Measurements from ENCODE around the gene SLC4A5.

The SLC4A5 gene

DNA sequence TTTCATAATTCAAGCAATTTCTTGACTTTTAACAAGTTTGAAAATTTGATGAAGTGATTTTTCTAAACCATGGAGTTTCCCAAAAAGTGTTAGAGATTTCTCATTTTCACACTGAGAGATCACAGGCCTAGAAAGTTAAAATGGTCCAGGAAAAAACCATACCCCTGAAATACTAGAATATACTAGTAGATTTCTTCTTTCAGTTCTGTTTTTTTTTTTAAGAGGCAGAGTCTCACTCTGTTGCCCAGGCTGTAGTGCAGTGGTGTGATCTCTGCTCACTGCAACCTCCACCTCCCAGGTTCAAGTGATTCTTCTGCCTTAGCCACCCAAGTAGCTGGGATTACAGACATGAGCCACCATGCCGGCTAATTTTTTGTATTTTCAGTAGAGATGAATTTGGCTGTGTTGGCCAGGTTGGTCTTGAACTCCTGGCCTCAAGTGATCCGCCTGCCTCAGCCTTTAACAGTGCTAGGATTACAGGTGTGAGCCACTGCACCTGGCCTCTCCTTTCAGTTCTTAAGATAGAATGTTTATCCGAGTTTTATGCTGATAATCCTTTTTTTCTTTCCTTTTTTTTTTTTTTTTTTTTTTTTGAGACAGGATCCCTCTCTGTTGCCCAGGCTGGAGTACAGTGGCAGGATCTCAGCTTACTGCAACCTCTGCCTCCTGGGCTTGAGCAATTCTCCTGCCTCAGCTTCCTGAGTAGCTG is 130.4 kb downstream of the SLC4A5 start:
- FAIRE-seq = no peak
- no peak for DNase-seq (ENCODE audit: insufficient read length, low spot score)
- no peak for TF ChIP-seq POLR2A (IDR thresholded peaks at IDR 0.05; ENCODE audit: low read depth, low read length)

DNA sequence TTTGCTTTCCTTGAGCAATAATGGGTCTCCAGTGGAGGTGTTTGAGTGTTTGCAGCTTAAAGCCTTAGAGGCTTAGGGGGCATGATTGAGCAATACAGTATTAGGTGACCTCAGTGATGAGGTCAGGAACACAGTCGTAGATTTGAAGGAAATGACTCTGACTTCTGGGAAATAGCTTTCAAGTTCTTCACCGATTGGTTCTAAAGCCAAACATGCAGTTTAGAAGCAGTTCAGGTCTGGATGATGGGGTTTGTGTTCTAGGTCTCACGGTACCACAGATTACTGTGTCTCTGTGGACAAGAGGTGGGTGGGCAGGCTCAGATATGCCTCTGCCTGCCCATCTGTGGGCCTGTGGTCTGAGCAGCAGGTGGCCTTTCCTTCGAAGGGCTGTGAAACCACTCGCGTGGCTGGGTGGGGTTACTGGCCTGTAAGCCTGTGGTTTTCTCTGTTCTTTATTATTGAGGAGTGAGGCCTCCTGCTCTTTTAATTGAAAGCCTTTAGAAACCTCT is 137.0 kb downstream of the SLC4A5 start:
- DNase-seq (ENCODE audit: insufficient read length, low spot score) = peak; percentile 26
- TF ChIP-seq POLR2A (IDR thresholded peaks at IDR 0.05; ENCODE audit: low read depth, low read length) = no peak
- no peak for FAIRE-seq

DNA sequence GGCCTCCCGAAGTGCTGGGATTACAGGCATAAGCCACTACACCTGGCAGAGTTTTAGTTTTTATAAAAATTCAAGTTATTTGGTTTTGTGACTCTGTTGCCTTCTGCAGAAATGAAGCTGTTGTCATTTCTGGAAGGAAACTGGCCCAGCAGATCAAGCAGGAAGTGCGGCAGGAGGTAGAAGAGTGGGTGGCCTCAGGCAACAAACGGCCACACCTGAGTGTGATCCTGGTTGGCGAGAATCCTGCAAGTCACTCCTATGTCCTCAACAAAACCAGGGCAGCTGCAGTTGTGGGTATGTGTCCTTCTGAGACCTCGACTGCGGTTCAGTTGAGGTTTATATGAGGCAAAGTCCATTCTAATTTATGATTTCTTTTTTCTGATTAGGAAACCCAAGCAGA is 137.6 kb downstream of the SLC4A5 start:
- no peak for FAIRE-seq
- no peak for DNase-seq (ENCODE audit: insufficient read length, low spot score)
- no peak for TF ChIP-seq POLR2A (IDR thresholded peaks at IDR 0.05; ENCODE audit: low read depth, low read length)

DNA sequence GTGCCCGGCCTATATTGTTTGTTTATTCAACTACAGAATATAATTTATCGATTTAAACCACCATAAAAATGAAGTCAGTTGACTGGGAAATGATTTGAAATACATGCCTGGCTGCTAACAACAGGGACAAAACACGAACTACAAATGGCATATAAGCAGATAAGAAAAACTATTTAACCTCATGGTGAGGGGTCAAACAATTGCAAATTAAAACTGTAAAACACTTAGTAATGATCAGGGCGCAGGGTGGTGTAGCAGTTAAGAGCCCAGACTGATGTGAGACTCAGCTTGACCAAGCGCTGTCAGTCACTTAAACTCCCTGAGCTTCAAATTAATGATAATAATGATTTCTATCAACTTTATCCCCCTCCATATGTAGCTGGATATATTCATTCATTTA is 138.1 kb downstream of the SLC4A5 start:
- no peak for DNase-seq (ENCODE audit: insufficient read length, low spot score)
- no peak for TF ChIP-seq POLR2A (IDR thresholded peaks at IDR 0.05; ENCODE audit: low read depth, low read length)
- FAIRE-seq = no peak

DNA sequence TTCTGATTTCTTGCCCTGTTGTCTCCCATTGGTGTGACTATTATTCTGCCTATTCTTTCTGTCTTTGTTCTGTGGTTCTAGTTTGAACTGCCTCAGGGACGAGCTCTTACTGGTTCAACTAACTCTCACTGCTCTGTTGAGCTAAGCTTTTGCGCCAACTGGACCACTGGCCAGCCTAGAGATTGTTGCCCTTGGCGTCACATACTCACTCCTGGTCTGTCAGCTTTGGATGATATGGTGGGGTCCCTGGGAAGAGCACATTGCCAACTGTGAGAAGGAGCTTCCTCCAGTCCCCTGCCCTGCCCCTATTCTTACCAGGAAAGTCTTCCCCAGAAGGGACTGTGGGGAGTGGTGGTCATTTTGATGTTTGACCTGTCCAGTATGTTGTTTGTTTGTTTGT is 138.8 kb downstream of the SLC4A5 start:
- no peak for TF ChIP-seq POLR2A (IDR thresholded peaks at IDR 0.05; ENCODE audit: low read depth, low read length)
- FAIRE-seq (no peak), DNase-seq (ENCODE audit: insufficient read length, low spot score) (no peak)

DNA sequence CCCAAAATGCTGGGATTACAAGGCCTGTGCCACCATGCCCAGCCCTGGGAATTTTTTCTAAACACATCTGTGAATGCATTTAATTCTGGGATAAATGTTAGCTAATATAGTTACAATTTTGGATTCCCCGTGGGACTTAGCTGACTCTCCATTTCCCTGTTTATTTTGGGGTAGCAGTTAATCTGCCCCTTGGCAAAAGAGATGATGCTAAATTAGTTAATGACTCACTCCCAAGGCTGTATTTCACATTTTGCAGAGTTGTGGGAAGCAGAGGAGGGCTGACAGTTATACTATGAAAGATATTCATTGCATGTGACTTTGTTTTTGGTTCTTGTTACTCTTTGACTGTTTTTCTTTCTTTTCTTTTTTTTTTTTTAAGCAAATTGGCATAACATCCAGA is 141.6 kb downstream of the SLC4A5 start:
- TF ChIP-seq POLR2A (IDR thresholded peaks at IDR 0.05; ENCODE audit: low read depth, low read length) = no peak
- DNase-seq (ENCODE audit: insufficient read length, low spot score) (no peak), FAIRE-seq (no peak)

DNA sequence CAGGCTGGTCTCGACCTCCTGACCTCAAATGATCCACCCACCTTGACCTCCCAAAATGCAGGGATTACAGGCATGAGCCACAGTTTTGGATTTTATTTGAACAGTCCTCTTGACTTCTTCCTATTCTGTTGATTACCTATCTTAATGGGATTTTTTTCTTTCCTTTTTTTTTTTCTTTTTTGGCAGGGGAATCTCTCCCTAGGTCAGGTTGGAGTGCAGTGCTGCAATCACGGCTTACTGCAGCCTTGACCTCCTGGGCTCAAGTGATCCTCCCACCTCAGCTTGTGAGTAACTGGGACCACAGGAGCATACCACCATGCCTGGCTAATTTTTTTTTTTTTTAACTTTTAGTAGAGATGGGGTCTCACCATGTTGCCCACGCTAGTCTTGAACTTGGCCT is 142.0 kb downstream of the SLC4A5 start:
- no peak for FAIRE-seq
- TF ChIP-seq POLR2A (IDR thresholded peaks at IDR 0.05; ENCODE audit: low read depth, low read length) = no peak
- no peak for DNase-seq (ENCODE audit: insufficient read length, low spot score)

DNA sequence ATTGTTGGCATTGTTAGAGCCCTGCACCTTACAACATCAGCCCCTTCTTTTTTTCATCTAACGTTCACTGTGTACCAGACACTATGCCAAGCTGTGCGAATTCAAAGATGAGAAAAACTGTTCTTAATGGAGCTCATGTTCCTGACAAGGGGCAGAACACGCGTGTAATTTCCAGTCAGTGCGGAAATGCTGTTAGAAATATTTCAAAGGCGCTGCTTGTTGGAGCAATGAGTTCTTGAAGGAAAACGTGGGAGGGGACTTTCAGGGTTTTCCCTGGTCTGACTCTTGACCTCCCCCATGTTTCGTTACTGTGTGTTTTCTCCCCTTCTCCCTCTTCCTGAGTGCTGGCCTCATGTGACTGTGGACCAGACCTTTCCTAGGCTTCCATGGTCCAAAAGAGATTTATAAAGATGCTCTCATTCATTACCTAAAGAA is 143.3 kb downstream of the SLC4A5 start:
- no peak for FAIRE-seq
- no peak for TF ChIP-seq POLR2A (IDR thresholded peaks at IDR 0.05; ENCODE audit: low read depth, low read length)
- no peak for DNase-seq (ENCODE audit: insufficient read length, low spot score)

DNA sequence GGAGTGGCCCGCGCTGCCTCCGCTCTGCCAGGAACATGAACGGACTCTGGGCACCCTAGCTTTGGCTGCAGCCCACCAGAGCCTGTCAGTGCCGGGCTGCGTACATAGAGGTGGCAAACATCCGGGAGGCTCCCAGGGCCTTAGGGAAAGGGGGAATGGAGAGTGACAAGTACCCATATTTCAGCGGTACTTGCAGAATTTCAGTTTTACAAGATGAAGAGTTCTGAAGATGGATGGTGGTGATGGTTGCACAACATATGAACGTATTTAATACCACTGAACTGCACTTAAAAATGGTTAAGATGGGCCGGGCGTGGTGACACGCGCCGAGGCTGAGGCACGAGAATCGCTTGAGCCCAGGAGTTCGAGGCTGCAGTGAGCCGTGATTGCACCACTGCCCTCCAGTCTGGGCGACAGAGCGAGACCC is 143.9 kb downstream of the SLC4A5 start:
- DNase-seq (ENCODE audit: insufficient read length, low spot score) = no peak
- FAIRE-seq = no peak
- TF ChIP-seq POLR2A (IDR thresholded peaks at IDR 0.05; ENCODE audit: low read depth, low read length) = no peak

DNA sequence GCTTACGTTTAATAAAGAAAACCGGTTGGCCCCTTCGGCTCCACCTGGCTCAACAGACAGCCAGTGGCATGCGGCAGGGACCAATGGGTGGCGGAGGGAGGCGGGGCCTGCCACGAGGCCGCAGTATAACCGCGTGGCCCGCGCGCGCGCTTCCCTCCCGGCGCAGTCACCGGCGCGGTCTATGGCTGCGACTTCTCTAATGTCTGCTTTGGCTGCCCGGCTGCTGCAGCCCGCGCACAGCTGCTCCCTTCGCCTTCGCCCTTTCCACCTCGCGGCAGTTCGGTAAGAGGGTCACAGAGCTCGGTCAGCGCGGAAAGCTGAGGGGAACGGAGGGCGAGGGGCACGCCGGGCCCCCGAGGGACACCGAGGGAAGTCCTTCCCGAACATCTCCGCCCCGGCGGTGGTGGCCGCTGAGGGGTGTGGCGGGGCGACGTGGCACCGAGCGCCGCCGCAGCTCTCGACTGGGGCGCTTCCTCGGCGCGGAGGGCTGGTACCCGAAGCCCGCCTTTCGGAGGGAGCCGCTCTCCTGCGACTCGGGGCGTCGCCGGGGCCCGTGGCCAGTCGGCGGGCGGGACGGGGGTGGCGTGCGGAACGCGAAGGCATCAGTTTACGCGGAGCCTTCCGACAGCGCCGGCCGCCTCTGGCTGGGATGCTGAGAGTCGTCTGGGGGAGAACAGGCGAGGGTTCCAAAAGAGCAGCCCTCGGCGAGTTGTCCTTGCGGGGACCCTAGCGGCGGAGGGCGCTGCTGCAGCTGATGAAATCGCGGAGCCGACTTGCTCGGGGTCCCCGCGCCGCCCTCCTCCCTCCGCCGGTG is 144.5 kb downstream of the SLC4A5 start, which contains the start of gene MTHFD2:
Gene MTHFD2 (plus strand): TSS at position 155 of the 814 bp plus-strand sequence. CDS start 27 bp downstream, at position 182.
- TF ChIP-seq POLR2A (IDR thresholded peaks at IDR 0.05; ENCODE audit: low read depth, low read length) = peak; percentile 98
- peak; percentile 82 for DNase-seq (ENCODE audit: insufficient read length, low spot score)
- no peak for FAIRE-seq

DNA sequence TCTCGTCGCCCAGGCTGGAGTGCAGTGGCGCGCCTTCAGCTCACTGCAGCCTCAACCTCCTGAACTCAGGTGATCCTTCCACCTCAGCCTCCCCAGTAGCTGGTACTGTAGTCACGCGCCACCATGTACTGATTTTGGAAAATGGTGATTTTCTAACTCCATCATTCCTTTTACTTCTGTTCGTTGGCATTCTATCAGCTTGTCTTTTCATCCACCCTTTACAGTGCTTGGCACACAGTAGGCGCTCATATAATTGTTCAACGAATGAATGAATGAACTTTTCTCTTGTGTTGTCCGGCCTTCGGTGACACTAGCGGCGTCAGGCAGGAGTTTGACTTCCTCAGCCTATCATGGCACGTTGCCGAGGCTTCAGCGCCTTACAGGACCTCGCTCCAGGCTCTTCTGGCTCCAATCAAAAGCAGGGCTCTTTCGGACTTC is 145.2 kb downstream of the SLC4A5 start:
- TF ChIP-seq POLR2A (IDR thresholded peaks at IDR 0.05; ENCODE audit: low read depth, low read length) = no peak
- FAIRE-seq = no peak
- DNase-seq (ENCODE audit: insufficient read length, low spot score) = no peak

DNA sequence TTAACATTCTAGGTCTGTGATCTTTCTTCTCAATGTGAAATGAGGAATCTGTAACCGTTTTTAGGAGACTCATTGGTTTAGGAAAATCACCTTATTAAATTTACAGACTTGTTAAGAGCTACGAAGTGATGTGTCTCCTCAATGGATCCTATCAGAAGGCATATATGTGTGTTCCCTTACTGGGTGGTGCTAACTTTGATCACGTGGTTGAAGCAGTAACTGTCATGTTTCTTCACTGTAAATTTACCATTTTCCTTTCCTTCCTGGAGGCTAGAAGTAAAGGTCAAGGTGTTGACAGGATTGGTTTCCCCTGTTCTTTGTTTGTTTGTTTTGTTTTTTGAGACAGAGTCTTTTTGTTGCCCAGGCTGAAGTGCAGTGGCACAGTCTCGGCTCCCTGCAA is 146.2 kb downstream of the SLC4A5 start:
- TF ChIP-seq POLR2A (IDR thresholded peaks at IDR 0.05; ENCODE audit: low read depth, low read length) = no peak
- FAIRE-seq (no peak), DNase-seq (ENCODE audit: insufficient read length, low spot score) (no peak)

DNA sequence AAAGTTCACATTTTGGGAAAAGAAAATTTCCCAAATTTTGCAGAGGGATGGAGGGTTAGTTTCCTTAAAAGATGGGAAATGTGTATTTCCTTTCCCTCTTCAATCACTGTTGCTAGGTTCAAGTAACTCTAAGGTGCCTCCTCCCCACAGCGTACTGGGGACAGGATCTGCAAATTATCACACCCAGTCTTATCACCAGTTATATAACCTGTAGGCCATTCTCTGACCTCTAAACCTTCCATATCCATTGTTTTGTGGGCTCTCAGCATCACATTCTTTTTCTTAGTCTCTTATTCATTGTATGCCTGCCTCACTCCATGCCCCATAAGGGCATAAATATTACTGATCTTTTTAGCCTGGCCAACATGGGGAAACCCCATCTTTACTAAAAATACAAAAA is 148.4 kb downstream of the SLC4A5 start:
- FAIRE-seq (no peak), DNase-seq (ENCODE audit: insufficient read length, low spot score) (no peak)
- no peak for TF ChIP-seq POLR2A (IDR thresholded peaks at IDR 0.05; ENCODE audit: low read depth, low read length)

DNA sequence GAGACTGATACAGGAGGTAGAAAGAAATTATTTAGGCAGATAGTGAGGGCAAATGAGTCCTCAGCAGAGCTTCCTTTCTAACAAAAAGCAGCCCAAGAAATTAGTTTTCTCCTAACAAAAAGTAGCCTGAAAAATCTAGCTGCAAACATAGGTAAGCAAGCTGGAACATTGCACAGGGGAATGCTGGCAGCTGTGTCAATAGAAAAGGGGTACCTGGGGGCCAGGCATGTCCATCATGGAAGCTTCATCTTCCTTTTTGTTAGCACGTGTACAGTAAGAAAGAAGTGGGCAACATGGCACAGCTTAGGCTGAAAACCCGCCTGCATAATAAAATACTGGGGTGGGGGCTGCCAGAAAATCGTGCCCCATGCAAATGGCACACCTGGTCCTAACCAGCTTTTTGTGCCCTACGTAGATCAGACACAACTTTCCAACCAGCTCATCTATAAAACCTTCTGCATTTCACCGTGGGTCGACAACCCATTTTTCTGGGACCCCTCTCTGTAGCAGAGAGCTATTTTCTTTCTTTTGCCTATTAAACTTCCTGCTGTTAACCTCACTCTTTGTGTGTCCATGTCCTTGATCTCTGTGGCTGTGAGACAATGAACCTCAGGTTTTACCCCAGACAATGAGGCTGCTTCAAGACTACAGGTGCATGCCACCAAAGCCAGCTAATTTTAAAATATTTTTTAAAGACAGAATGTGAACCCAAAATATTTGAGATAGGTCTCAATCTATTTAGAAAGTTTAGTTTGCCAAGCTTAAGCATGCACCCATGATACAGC is 151.4 kb downstream of the SLC4A5 start:
- DNase-seq (ENCODE audit: insufficient read length, low spot score) (no peak), FAIRE-seq (no peak)
- no peak for TF ChIP-seq POLR2A (IDR thresholded peaks at IDR 0.05; ENCODE audit: low read depth, low read length)

Data from H54 (cell line).